ENCODE results near the gene PPP2R5B.

The PPP2R5B gene

DNA sequence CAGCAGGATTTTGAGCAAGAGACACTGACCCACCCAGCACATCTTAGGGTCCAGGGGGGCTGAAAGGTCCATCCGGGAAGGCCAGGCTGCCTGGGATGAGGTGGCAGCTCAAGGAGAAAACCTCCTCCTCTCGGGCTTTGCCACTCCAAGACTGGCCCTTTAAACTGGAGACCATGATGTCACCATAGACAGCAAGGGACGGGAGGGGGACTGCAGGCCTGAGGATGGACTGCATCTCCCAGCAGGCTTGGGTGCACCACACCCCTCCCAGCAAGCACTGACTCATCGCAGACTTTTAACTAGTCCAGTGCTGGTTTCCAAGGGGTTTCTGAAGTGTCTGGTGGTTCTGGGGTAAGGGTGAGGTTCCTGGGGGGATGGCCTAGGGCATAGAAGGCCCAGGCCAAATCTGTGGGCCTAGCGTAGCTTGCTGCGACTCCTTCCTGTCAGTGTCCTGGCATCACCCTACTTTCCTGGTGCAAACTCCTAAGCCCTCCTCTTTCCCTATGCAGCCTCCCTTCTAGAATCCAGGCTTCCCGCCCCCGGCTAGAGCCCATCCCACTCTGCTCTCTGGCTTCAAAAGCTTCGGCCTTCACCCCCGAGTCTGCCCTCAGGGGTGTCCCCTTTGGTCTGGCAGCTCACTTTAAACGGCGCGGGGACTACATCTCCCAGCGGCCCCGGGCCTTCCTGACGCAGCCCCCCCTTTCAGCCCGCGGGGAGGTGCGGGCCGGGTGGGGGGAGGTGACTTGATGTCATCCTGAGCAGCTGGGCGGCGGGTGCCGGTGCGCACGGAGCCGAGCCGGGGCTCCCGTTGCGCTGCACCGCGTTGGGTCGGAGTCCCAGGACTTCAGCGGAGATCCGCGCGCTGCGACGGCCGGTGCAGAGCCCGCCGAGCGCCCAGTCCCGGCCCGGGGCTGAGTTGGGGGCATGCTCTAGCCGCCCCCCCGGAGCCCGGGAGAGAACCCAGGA lies at the start of gene PPP2R5B:
PPP2R5B (plus strand) TSS at position 746 of the 966 bp plus-strand sequence. CDS start 1,046 bp downstream, outside the sequence.
- DNase-seq (ENCODE audit: low spot score): peak; percentile 91

DNA sequence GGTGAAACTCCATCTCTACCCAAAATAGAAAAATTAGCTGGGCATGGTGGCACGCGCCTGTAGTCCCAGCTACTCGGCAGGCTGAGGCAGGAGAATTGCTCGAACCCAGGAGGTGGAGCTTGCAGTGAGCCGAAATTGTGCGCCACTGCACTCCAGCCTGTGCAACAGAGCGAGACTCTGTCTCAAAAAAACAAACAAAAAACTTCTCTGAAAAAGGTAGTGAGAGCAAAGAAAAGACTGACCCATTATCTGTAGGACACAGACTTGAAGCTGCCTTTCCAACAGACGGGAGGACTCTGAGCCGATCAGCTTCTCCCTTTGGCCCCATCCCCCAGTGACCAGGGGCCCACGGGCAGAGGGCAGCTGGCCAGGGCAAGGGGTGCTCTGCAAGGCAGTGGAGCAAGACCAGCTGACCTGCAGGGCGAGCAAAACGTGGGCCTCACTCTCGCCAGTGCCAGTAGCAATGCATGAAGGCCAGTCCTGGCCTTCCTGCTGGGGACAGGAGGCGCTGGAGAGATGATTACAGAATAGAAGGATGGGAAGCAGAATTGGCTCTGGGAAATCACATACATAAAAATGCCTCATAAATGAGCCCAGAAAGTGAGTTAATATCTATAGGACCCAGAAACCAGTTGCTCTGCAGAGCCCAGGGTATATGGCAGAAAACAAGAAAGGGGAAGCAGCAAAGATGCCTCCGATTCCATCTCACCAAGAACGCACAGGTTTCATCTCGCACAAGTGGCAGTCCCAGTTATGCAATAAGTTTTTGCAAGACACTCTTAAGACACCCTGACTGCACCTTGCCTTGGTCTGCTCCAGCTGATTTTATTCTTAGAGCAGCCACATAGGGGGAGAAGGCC lies 48.9 kb upstream of the PPP2R5B start:
- no peak for DNase-seq (ENCODE audit: low spot score)

DNA sequence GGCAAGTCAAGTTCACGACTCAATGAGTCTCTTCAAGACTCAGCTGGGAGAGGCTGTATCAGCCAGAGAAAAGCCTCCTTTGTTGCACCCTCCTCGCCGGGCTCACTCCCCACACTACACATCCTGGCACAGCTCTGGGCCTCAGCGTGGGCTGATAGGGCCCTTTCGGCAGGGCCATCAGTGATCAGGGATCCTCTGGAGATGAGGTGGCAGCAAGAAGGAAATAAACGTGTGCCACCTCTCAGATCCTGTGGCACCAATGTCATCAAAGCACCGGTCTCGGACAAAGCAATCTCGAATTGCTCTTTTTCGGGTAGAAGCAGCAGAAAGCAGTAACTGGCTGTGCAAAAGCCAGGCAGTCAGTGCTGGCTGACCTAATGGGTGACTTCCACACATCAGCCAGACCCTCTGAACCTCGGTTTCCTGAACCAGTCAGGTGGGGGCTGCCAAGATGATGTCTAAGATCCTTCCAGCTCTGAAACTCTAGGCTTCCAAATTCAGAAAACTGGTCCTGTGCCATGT lies 48.2 kb upstream of the PPP2R5B start:
- DNase-seq (ENCODE audit: low spot score): no peak

DNA sequence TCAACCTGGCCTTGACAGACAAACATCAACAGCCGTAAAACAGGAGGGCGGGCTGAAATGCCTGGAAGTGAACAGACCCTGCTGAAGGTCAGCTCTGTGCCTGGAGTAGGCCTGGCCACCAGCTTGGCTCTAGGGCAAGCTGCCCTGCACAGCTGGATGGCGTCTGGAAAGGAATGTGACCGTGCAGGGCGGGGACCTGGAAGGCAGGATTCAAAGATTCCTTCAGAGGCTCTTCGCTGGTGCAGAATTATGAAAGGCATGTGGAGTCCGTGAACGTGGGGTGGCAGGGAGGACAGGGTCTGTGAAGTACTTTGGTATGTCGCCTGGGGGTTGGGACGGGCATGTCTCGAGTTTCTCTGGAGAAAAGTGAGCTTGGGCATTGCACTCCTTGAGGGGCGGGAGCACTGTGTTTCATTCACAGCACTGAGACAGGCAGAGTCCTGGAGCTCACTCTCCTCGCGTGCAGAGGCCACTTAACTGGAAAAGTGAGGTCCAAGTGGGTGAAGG lies 47.6 kb upstream of the PPP2R5B start:
- DNase-seq (ENCODE audit: low spot score): no peak

DNA sequence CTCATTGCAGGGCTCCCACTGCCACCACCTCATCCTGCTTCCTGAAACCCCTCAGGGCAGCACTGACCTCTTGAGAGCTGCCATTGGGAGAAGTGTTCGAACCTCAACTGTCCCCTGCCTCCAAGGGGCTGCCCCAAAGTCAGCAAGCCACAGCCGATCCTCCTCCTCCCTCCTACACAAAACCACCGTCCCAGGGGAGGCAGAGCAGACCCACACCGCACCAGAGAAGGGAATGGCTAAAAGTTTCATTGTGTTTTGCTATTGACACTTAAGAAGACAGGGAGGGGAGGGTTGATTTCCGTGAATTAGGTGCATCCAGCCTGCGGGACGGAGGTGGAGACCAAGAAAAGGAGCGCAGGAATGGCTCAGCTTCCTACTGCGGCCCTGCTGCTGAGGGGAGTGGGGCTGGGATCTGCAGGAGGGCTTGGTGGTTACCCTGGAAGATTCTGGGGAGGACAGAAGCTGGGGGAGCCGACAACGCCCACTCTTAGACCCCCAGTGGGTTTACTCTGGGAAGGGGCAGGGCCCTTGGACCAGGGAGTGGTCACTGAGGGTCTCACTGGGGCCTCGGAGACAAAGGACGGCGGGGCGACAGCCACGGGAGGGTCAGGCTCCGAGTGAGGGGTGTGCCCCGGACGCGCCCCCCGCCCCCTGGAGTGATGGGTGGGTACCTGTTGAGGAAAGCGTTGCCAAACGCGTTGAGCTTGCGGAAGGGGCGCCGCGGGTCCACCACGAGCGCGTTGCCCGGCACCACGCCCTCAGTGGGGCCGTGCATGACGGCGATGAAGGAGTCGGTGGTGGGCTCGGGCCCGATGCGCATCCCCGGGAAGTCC lies 46.9 kb upstream of the PPP2R5B start:
- DNase-seq (ENCODE audit: low spot score): no peak

DNA sequence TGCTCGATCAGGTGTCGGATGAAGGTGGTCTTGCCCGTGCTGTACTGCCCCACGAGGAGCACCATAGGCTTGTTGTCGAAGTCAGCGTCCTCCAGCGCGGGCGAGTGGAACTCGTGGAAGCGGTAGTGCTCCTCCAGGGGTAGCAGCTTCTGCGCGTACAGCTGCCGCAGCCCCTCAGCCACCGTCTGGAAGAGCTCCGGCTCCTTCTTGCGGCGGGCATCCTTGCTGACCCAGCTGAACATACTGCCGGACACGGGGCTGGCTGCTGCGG lies 46.3 kb upstream of the PPP2R5B start:
- DNase-seq (ENCODE audit: low spot score): no peak

DNA sequence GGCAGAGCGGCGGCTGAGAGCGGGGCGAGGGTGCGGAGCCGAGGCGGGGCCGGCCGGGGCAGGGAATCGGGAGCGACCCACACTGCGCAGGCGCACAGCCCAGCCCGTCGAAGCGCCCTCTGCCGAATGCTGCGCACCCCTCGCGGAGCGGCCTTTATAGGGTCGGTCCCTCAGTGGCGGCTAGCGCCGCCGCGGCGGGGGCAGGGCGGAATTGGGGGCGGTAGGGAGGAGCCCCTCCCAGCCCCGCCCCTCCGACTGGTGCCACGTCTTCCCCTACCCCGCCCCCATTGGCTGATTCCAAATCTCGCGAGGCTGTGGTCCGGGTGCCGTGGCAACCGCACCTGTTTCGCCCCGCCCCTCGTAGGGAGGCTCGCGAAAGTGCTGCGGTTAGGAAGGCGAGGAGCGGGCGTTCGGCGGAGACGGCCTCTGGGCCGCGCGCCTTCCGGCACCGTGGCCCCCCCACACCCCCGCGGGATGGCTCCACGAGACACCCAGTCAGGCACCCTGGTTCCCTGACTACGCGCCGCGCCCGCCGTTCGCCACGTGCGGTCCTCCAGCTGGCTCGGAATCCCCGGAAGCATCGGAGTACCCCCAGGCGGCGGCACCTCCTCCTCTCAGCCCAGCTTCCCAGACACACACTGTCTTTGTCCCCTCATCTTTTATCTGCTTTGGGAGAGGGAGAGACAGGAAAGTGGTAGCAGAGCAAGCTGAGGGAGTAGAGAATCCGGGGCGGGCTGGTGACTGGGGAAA lies 45.8 kb upstream of the PPP2R5B start, which contains the start of gene EHD1:
EHD1 (minus strand) TSS at position 128 of the 750 bp plus-strand sequence. CDS start 157 bp downstream, outside the sequence.
- peak; percentile 100 for DNase-seq (ENCODE audit: low spot score)

DNA sequence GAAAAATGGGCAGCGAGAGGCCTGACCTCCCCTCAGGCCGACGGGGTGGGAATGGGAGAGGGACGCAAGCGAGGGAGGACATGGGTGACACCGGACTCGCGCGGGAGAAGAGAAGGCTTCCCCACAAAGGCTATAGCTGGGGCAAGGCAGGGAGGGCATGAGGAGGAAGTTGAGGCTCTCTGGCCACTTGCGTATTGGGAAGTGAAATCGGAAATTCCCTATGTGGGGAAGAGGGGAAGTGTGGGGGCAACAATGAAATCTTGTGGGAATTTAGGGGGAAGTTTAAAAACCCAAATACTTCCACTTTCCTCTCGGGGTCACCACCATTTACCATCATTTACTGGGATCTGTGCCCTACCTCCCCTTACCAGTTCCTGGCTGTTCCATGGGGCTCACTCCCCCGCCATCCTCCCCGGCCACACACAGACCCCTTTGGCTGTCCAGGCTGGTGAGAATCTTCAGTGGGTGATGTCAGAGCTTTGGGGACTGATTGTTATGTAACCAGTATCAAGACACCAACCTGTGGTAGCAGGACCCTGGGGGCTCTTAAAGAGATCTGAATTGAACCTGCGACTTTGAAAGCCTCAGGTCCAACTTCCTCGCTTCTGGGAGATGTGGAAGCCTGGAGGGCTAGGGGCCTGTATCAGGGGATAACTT lies 45.1 kb upstream of the PPP2R5B start:
- DNase-seq (ENCODE audit: low spot score): no peak

DNA sequence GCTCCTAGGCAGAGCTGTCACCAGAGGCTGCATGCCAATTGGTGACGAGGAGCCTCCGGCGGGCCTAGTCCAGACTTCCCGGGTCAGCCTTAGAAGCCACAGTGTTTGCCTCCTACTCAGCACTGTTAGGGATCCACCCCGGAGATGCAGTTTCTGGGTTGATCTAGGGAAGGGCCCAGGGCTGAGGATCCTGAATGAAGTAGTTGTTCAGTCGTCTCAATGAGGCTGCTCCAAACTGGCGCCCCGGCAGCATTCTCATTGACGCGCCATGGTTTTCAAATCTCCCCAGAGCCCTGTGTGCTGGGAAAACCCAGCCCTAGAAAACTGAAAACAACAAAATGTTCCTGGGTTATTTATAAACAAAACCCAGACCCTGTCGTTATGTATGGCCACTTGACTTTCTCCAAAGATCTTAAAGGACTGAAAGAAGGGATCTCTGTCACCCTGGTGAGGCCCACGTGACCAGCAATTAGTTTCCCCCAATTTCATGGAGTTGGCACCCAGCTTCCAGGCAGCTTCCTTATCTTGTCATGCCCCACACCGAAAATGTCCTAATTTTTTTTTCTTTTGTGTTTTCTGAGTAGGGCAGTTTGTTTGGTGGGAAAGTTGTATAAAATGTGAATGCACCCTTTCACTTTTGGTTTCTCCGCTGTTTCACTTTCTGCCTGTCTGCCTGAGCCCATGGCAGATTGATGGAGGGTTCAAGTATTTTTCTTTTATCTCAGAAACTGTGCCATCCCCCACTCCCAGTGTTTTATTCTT lies 44.1 kb upstream of the PPP2R5B start:
- no peak for DNase-seq (ENCODE audit: low spot score)

DNA sequence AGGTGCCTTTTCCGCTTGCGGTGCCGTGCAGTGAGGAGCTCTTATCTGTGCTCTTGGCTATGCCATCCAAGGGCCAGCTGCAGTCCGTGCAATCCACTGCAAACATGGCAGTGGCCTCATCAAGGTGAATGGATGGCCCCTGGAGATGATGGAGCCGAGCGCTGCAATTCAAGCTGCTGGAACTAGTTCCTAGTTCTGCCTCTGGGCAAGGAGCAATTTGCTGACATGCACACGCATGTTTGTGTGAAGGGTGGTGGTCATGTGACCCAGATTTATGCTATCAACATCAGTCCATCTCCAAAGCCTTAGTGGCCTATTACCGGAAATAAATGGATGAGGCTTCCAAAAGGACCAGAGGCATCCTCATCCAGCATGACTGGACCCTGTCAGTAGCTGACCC lies 43.0 kb upstream of the PPP2R5B start:
- no peak for DNase-seq (ENCODE audit: low spot score)

DNA sequence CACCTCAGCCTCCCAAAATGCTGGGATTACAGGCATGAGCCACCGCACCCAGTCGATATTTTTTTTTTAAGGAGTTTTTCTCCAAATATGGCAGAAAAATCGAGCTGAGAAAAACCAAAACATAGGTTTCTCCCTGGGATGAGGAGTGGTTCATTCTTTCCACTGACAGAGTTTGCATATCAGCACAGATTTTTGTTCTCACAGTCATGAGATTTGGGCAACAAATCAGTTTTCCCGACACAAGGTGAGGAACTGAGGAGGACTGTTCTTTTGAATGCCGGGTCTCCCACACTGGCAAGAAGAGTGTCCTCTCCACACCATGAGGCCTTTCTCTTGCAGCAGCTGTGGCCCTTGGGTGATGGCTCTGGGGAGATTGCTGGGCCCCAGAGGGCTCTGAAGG lies 42.2 kb upstream of the PPP2R5B start:
- no peak for DNase-seq (ENCODE audit: low spot score)

DNA sequence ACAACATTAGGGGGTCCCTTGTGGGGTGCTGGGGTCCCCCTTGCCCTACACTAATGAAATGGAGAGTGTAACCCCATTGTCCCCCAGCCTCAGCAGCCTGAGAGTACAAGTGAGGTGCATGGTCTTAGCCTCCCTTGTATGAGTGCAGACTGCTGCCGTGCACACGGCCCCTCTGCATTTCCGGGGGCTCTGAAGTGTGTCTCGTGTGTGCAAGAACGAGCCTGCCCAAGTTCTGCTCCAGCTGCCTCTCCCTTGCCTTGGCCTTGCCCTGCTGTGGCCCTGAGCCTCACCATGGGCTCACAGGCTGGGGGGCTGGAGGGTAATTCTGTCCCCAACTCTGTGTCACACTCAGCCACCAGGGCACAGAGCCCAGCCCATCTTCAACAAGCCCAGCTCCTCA lies 40.9 kb upstream of the PPP2R5B start:
- no peak for DNase-seq (ENCODE audit: low spot score)

DNA sequence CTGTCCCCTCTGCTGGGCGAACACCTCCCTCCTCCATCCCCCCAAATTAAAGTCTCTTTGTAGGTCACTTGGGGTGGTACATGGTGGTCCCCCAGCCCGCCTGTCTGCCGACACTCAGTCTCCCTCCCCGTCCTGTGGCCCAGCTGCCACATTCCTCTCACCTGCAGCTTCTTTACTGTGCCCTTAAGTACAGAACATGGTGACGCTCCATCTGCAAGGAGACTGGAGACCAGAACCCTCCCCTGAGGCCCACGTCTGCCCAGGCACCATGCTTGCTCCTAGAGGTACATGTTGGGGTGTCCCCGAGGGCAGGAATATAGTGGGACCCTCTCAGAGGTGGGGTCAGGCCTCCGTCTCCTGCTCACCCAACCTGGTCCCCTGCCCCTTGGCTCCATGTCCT lies 40.5 kb upstream of the PPP2R5B start:
- DNase-seq (ENCODE audit: low spot score): no peak

DNA sequence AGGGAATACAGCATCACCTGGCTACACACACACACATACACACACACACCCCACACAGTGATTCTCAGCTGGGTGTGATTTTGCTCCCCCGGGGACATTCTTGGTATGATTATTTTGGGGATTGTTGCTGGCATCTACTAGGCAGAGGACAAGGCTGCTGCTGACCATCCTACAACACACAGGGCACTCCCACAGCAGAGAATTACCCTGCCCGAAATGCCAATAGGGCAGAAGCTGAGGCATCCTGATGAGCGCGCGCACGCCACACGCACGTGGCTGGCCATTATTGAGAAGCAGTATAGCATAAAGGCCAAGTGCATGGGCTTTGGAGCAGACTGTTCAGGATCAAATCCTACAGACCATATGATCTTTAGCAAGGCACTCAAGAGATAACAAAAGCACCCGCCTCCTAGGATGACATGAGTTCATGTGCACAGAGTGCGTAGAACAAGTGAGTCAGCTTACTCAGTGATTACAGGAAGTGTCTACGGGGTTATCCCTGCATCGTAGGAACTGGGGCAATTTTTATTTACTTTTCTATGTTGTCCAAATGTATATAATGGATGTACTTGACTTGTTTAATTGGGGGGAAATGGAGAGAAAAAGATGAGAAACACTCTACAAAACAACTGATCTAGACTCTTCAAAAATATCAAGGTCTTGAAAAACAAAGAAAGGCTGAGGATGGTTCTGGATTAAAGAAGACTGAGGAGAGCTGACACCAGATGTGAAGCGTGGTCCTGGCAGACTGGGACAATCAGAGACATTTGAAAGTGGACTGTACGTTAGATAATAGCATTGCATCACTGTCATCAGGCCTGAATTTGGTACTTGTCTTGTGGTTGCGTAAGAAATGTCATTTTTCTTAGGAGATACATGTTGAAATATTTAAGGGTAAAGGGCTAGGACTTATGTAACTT lies 38.9 kb upstream of the PPP2R5B start:
- peak; percentile 68 for DNase-seq (ENCODE audit: low spot score)

DNA sequence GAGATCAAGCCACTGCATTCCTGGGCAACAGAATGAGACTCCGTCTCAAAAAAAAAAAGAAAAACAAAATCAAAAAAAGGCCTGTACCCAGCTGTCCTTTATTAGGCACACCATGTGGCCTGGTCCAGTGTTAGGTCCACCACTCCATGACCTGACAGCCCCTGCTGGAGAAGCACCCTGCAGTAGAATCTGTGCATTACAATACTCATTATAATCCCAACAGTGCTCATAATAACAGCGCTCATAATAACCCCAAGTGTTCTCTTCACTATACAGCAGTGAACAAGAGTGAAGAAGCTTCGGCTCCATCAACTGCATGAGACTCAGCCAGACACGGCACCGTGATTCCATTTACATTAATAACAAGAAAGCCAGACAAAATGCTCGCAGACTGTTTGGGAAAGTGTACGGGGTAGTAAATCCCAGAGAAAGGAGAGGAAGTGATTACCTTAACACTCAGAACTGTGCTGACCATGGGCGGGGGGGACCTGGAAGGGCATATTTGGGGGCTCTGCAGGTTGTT lies 37.2 kb upstream of the PPP2R5B start:
- no peak for DNase-seq (ENCODE audit: low spot score)

DNA sequence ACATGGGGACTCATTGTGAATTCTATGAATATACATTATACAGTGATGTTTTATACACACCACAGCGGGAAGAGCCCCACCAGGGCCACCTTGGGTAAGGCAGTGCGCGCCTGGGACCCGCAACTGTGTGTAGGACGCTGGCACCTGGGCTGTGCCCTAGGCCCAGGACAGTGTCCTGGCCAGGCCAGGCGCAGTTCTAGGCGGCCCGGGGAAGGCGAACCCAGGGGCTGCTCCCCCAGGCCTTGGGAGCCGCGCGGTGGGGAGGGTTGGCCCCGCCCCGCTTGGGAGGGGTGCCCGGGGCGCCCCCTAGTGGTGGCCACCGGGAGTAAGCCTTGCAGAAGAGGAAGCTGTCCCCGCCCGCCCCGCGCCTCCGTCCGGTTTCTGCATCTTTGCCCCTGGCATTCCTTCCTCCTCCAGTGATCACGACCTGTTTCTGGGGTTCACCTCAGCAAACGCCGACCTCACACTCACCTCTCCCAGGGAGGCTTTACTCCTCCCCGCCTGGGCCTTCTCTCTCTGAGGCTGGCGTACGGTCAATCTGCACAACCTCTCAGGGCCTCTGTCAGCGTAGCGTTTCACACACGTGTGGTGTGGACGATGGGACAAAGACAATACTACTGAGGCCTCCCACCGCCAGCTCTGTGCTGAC lies 36.6 kb upstream of the PPP2R5B start:
- DNase-seq (ENCODE audit: low spot score): peak; percentile 84

DNA sequence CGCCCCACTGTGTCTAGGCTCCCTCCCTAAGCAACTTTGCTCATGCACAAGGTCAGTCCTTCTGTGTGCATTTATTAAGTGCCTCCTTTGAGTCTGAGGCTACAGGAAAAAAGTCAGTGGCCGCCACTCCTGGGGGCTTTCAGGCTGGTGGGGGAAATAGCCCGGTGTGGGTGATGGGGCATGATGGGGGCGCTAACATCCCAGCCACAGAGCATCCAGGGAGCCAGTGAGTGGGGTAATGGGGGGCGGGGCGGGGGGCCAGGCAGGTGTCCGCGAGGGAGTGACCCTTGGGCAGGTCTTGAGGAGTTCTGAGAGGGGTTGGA lies 36.1 kb upstream of the PPP2R5B start:
- DNase-seq (ENCODE audit: low spot score): no peak
